T-helper 1 cell treated with Interleukin-12 subunit alpha and Interleukin-12 subunit beta and Interleukin-4 antibody, amounts not matched to agents 30 μg/mL and 1 μg/mL, for 36 hours (primary cell): ENCODE data around the gene CDH11.

ENCODE experiments used
- H3K27ac Mint-ChIP-seq: one replicate; pipeline ENCODE4 v1.8.0; 2021; ENCODE audit warnings: mild to moderate bottlenecking, mixed read lengths
- H3K27me3 Mint-ChIP-seq: one replicate; pipeline ENCODE4 v1.8.0; 2021; ENCODE audit warnings: low read depth, mixed read lengths
- H3K36me3 Mint-ChIP-seq: one replicate; pipeline ENCODE4 v1.8.0; 2021; ENCODE audit warnings: low read depth, mixed read lengths
- H3K4me1 Mint-ChIP-seq: one replicate; pipeline ENCODE4 v1.8.0; 2021; ENCODE audit warnings: low read depth, mixed read lengths
- H3K4me3 Mint-ChIP-seq: one replicate; pipeline ENCODE4 v1.8.0; 2021; ENCODE audit warnings: mild to moderate bottlenecking, moderate library complexity, mixed read lengths
- H3K9me3 Mint-ChIP-seq: one replicate; pipeline ENCODE4 v1.8.0; 2021; ENCODE audit warnings: mixed read lengths

CDH11 gene

GRCh38 chr16:64926476-64926875 is 195.4 kb downstream of the CDH11 start:
- Mint-ChIP-seq H3K4me3 (no peak overlapping the region), H3K27ac (no peak overlapping the region), H3K27me3 (no peaks in the 10 kb centered on the region), H3K36me3 (no peaks in the 10 kb centered on the region), H3K9me3 (peaks cover 31% of the 10 kb centered on the region), H3K4me1 (no peaks in the 10 kb centered on the region)

- H3K9me3 Mint-ChIP-seq: peaks cover 31% of the 10 kb centered on the region
- no peaks in the 10 kb centered on the region for H3K27me3 Mint-ChIP-seq
Measured at GRCh38 chr16:64925166-64925565, 196.7 kb downstream of the CDH11 start.

GRCh38 chr16:64924086-64924485 is 197.8 kb downstream of the CDH11 start:
- Mint-ChIP-seq H3K4me3 (no peak overlapping the region), H3K9me3 (peaks cover 21% of the 10 kb centered on the region), H3K27ac (no peak overlapping the region), H3K4me1 (no peaks in the 10 kb centered on the region), H3K36me3 (no peaks in the 10 kb centered on the region), H3K27me3 (no peaks in the 10 kb centered on the region)

More at GRCh38 chr16:64925166-64925565, 196.7 kb downstream of the CDH11 start:
- no peak overlapping the region for H3K4me3 Mint-ChIP-seq
- H3K4me1 Mint-ChIP-seq: no peaks in the 10 kb centered on the region
- H3K27ac Mint-ChIP-seq: no peak overlapping the region
- no peaks in the 10 kb centered on the region for H3K36me3 Mint-ChIP-seq

GRCh38 chr16:64919929-64920607 is 201.8 kb downstream of the CDH11 start:
- H3K27me3 Mint-ChIP-seq: no peaks in the 10 kb centered on the region
- peaks cover 25% of the 10 kb centered on the region for H3K9me3 Mint-ChIP-seq
- no peak overlapping the region for H3K27ac Mint-ChIP-seq
- H3K36me3 Mint-ChIP-seq: no peaks in the 10 kb centered on the region
- H3K4me3 Mint-ChIP-seq: no peak overlapping the region
- H3K4me1 Mint-ChIP-seq: no peaks in the 10 kb centered on the region

GRCh38 chr16:64919141-64919540 is 202.7 kb downstream of the CDH11 start:
- Mint-ChIP-seq H3K4me3 (no peak overlapping the region), H3K27ac (no peak overlapping the region), H3K9me3 (peaks cover 25% of the 10 kb centered on the region), H3K4me1 (no peaks in the 10 kb centered on the region), H3K27me3 (no peaks in the 10 kb centered on the region), H3K36me3 (no peaks in the 10 kb centered on the region)

GRCh38 chr16:64916051-64916450 is 205.8 kb downstream of the CDH11 start:
- Mint-ChIP-seq H3K4me1 (no peaks in the 10 kb centered on the region), H3K27me3 (no peaks in the 10 kb centered on the region), H3K9me3 (peaks cover 17% of the 10 kb centered on the region), H3K36me3 (no peaks in the 10 kb centered on the region), H3K27ac (no peak overlapping the region), H3K4me3 (no peak overlapping the region)

GRCh38 chr16:64910356-64910755 is 211.5 kb downstream of the CDH11 start:
- peaks cover 11% of the 10 kb centered on the region for H3K9me3 Mint-ChIP-seq

GRCh38 chr16:64907844-64908243 is 214.0 kb downstream of the CDH11 start:
- Mint-ChIP-seq H3K36me3 (no peaks in the 10 kb centered on the region), H3K27ac (no peak overlapping the region), H3K27me3 (no peaks in the 10 kb centered on the region), H3K4me1 (no peaks in the 10 kb centered on the region), H3K9me3 (peaks cover 16% of the 10 kb centered on the region), H3K4me3 (no peak overlapping the region)

More at GRCh38 chr16:64910356-64910755, 211.5 kb downstream of the CDH11 start:
- Mint-ChIP-seq H3K36me3 (no peaks in the 10 kb centered on the region), H3K27ac (no peak overlapping the region), H3K4me3 (no peak overlapping the region), H3K4me1 (no peaks in the 10 kb centered on the region), H3K27me3 (no peaks in the 10 kb centered on the region)

GRCh38 chr16:64903770-64904169 is 218.1 kb downstream of the CDH11 start:
- H3K4me1 Mint-ChIP-seq: no peaks in the 10 kb centered on the region
- H3K9me3 Mint-ChIP-seq: peaks cover 16% of the 10 kb centered on the region
- no peaks in the 10 kb centered on the region for H3K36me3 Mint-ChIP-seq
- no peak overlapping the region for H3K4me3 Mint-ChIP-seq
- no peaks in the 10 kb centered on the region for H3K27me3 Mint-ChIP-seq
- H3K27ac Mint-ChIP-seq: no peak overlapping the region

GRCh38 chr16:64900517-64900916 is 221.3 kb downstream of the CDH11 start:
- no peaks in the 10 kb centered on the region for H3K4me1 Mint-ChIP-seq

GRCh38 chr16:64900019-64900418 is 221.8 kb downstream of the CDH11 start:
- H3K4me1 Mint-ChIP-seq: no peaks in the 10 kb centered on the region
- H3K4me3 Mint-ChIP-seq: no peak overlapping the region
- H3K36me3 Mint-ChIP-seq: no peaks in the 10 kb centered on the region
- H3K27ac Mint-ChIP-seq: no peak overlapping the region
- no peaks in the 10 kb centered on the region for H3K27me3 Mint-ChIP-seq
- peaks cover 13% of the 10 kb centered on the region for H3K9me3 Mint-ChIP-seq

More at GRCh38 chr16:64900517-64900916, 221.3 kb downstream of the CDH11 start:
- H3K27ac Mint-ChIP-seq: no peak overlapping the region
- H3K9me3 Mint-ChIP-seq: peaks cover 13% of the 10 kb centered on the region
- H3K27me3 Mint-ChIP-seq: no peaks in the 10 kb centered on the region
- no peaks in the 10 kb centered on the region for H3K36me3 Mint-ChIP-seq
- H3K4me3 Mint-ChIP-seq: no peak overlapping the region

GRCh38 chr16:64898159-64898558 is 223.7 kb downstream of the CDH11 start:
- H3K36me3 Mint-ChIP-seq: no peaks in the 10 kb centered on the region
- no peak overlapping the region for H3K4me3 Mint-ChIP-seq
- H3K4me1 Mint-ChIP-seq: no peaks in the 10 kb centered on the region
- no peaks in the 10 kb centered on the region for H3K27me3 Mint-ChIP-seq
- H3K9me3 Mint-ChIP-seq: peaks cover 14% of the 10 kb centered on the region
- H3K27ac Mint-ChIP-seq: no peak overlapping the region
